ENCODE measurements around the gene IRF8. TPM values are rescaled to one million over a fixed set of nuclear protein-coding genes. Genes with fewer than 3 reads are reported as not detected.

The IRF8 gene
- polyA plus RNA-seq, 4 donors: 28.0 to 52.1 (median 43.2) TPM

DNA sequence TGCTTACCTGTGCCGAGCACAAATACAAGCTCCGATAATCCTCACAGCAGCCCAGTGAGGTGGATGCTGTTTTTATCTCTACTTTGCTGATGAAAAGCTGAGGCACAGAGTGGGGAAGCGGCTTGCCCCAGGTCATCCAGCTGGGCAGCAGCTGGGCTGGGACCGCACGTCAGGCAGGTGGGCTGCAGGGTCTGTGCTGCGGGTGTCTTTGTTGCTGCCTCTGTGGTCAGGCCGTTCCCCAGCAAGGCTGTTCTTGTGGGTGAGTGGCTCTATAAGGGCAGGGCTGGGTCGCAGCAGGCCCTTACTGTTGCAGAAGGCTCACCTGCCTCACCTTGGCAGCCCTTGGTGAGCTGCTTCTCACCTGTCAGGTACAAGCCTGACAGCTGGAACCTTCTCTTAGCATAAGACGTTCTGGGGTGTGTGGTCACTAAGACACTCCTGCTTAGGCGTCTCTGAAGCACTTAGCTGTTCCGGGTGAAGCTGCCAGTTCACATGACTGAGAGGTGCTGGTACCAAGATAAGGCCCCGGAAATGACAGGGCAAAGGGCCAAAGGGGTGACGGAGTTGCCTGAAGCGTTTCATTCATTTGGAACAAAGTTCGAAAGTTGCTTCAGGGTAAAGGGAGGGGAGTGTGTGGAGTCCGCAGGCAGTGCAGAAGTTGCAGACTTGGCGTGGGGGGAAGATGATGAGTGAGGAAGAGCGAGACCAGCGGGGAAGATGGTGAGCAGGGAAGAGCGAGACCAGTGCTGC lies 17.4 kb downstream of the IRF8 start:
- Histone ChIP-seq H3K27ac (ENCODE audit: low read depth in 1 of 3, low read length in 2 of 3) (peak overlapping the region; percentile 84 to 91 (median 86)), H3K9me3 (ENCODE audit: control insufficient read depth in 2 of 2, insufficient read depth in 1 of 2, low read depth in 1 of 2, low read length in 1 of 2) (no peaks in the 10 kb centered on the region), H3K4me3 (ENCODE audit: low read depth in 1 of 3, low read length in 3 of 3) (no peak overlapping the region), H3K27me3 (ENCODE audit: control insufficient read depth in 3 of 3, insufficient read depth in 3 of 3, low read length in 3 of 3) (no peaks in the 10 kb centered on the region), H3K36me3 (ENCODE audit: control insufficient read depth in 3 of 3, insufficient read depth in 2 of 3, low read depth in 1 of 3, low read length in 3 of 3) (peaks cover 7 to 83% (median 18%) of the 10 kb centered on the region in 3 donors), H3K4me1 (ENCODE audit: control insufficient read depth in 3 of 3, insufficient read depth in 2 of 3, low read depth in 1 of 3, low read length in 2 of 3) (peaks cover 0 to 39% (median 7%) of the 10 kb centered on the region in 3 donors)
- no peak for FAIRE-seq
- peak; percentile 95 to 100 for DNase-seq
- WGBS, 3 donors: 14 to 60% (median 45%) methylated on average over 20 of the region's 20 CpGs

DNA sequence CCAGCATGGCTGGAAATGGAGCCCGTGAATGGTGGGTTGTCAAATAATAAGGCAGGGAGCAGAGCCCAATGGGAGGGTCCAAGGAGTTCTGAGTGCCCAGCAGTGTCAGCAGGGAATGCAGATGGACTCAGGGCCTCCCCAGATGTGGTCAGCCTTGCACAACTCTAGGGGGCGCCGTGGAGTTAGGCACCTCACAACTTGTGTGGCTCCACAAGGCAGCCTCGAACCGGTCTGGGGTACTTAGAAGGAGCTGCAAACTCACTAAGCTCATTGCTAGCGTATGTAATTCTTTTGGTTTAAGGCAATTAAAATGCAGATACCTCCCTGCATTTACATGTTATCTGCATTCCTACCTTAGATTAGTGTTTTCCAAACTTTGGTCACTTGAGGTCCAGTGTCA lies 18.1 kb downstream of the IRF8 start:
- Histone ChIP-seq H3K9me3 (ENCODE audit: control insufficient read depth in 2 of 2, insufficient read depth in 1 of 2, low read depth in 1 of 2, low read length in 1 of 2) (no peaks in the 10 kb centered on the region), H3K27ac (ENCODE audit: low read depth in 1 of 3, low read length in 2 of 3) (peak overlapping the region in 2 of 3 donors; percentile 19 to 23), H3K27me3 (ENCODE audit: control insufficient read depth in 3 of 3, insufficient read depth in 3 of 3, low read length in 3 of 3) (no peaks in the 10 kb centered on the region), H3K4me1 (ENCODE audit: control insufficient read depth in 3 of 3, insufficient read depth in 2 of 3, low read depth in 1 of 3, low read length in 2 of 3) (peaks cover 0 to 33% (median 7%) of the 10 kb centered on the region in 3 donors), H3K36me3 (ENCODE audit: control insufficient read depth in 3 of 3, insufficient read depth in 2 of 3, low read depth in 1 of 3, low read length in 3 of 3) (peaks cover 7 to 79% (median 14%) of the 10 kb centered on the region in 3 donors), H3K4me3 (ENCODE audit: low read depth in 1 of 3, low read length in 3 of 3) (no peak overlapping the region)
- FAIRE-seq: no peak
- no peak for DNase-seq
- WGBS, 3 donors: 69 to 81% (median 75%) methylated on average over 6 of the region's 6 CpGs

DNA sequence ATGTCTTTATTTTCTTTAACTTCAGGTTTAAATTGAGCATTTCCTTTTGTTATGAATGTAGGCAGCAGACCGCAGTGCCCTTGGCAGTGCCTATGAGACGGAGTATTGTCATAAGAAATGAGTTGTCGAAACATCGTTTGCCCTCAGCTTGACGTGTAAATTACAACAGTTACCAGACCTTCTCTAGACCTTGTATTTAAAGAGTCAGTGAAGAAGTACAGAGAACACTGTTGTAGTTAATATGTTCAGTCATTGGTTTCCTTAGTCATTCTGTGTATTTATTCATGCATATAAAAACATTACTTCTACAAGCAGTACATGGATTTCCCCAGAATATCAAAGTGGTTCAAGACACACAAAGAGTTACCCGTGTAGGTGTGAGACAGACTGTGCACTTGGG lies 19.0 kb downstream of the IRF8 start:
- H3K36me3 ChIP-seq (ENCODE audit: control insufficient read depth in 3 of 3, insufficient read depth in 2 of 3, low read depth in 1 of 3, low read length in 3 of 3): peaks cover 7 to 78% (median 12%) of the 10 kb centered on the region in 3 donors
- DNase-seq: no peak
- no peak for FAIRE-seq
- H3K27ac ChIP-seq (ENCODE audit: low read depth in 1 of 3, low read length in 2 of 3): no peak overlapping the region
- 80 to 97% (median 89%) methylated on average over 6 of the region's 6 CpGs for WGBS, 3 donors
- no peaks in the 10 kb centered on the region for H3K9me3 ChIP-seq (ENCODE audit: control insufficient read depth in 2 of 2, insufficient read depth in 1 of 2, low read depth in 1 of 2, low read length in 1 of 2)
- peaks cover 0 to 23% (median 7%) of the 10 kb centered on the region in 3 donors for H3K4me1 ChIP-seq (ENCODE audit: control insufficient read depth in 3 of 3, insufficient read depth in 2 of 3, low read depth in 1 of 3, low read length in 2 of 3)
- H3K4me3 ChIP-seq (ENCODE audit: low read depth in 1 of 3, low read length in 3 of 3): no peak overlapping the region
- H3K27me3 ChIP-seq (ENCODE audit: control insufficient read depth in 3 of 3, insufficient read depth in 3 of 3, low read length in 3 of 3): no peaks in the 10 kb centered on the region

DNA sequence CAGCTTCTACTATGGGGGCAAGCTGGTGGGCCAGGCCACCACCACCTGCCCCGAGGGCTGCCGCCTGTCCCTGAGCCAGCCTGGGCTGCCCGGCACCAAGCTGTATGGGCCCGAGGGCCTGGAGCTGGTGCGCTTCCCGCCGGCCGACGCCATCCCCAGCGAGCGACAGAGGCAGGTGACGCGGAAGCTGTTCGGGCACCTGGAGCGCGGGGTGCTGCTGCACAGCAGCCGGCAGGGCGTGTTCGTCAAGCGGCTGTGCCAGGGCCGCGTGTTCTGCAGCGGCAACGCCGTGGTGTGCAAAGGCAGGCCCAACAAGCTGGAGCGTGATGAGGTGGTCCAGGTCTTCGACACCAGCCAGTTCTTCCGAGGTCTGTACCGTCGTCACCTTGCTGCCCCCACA lies 19.5 kb downstream of the IRF8 start:
- 96% methylated on average over 28 to 30 of the region's 30 CpGs for WGBS, 3 donors
- no peaks in the 10 kb centered on the region for H3K27me3 ChIP-seq (ENCODE audit: control insufficient read depth in 3 of 3, insufficient read depth in 3 of 3, low read length in 3 of 3)
- H3K27ac ChIP-seq (ENCODE audit: low read depth in 1 of 3, low read length in 2 of 3): no peak overlapping the region
- FAIRE-seq: no peak
- H3K4me1 ChIP-seq (ENCODE audit: control insufficient read depth in 3 of 3, insufficient read depth in 2 of 3, low read depth in 1 of 3, low read length in 2 of 3): peaks cover 0 to 18% (median 7%) of the 10 kb centered on the region in 3 donors
- H3K36me3 ChIP-seq (ENCODE audit: control insufficient read depth in 3 of 3, insufficient read depth in 2 of 3, low read depth in 1 of 3, low read length in 3 of 3): peaks cover 7 to 78% (median 12%) of the 10 kb centered on the region in 3 donors
- no peaks in the 10 kb centered on the region for H3K9me3 ChIP-seq (ENCODE audit: control insufficient read depth in 2 of 2, insufficient read depth in 1 of 2, low read depth in 1 of 2, low read length in 1 of 2)
- DNase-seq: no peak
- no peak overlapping the region for H3K4me3 ChIP-seq (ENCODE audit: low read depth in 1 of 3, low read length in 3 of 3)

DNA sequence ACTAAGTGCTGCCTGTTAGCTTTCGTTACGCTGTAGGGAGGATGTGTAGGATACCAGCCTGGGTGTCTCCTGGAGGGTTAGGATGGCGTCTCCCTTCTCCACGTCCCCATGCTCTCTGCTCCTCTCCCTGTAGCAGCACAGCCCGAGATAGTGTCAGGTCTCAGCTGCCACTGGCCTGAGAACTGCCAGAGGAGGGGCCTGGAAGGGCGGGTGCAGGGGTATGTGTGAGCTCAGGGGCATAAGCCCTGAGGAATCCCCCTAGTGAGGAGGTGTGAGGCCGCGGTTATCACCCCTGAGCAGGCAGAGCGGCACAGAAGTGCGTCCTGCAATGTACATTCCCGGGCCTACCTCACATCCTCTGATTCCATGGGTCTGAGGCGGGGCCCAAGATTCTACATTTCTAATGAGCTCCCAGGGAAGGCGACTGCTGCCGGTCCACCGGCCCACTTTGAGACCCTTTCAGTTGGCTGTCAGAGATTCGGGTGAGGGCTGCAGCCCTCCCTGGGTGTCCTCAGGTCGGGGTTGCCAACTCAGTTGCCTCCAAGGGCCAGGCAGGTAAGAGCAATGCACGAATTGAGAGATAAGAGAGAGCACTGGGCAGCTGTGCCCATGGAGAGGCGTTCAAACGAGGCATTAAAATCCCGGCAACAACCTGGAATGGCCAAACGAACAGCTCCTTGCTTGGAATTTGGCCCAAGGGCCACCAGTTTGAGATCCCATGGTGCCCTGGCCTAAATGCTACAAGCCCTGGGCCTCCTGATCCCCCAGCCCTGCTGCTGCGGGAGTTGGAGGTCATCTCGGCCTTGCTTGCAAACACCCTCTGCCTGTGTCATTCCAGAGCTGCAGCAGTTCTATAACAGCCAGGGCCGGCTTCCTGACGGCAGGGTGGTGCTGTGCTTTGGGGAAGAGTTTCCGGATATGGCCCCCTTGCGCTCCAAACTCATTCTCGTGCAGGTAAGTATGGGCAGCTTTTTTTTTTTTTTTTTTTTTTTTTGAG lies 20.6 kb downstream of the IRF8 start:
- 85 to 92% (median 90%) methylated on average over 28 to 29 of the region's 29 CpGs for WGBS, 3 donors
- Histone ChIP-seq H3K27me3 (ENCODE audit: control insufficient read depth in 3 of 3, insufficient read depth in 3 of 3, low read length in 3 of 3) (no peaks in the 10 kb centered on the region), H3K4me1 (ENCODE audit: control insufficient read depth in 3 of 3, insufficient read depth in 2 of 3, low read depth in 1 of 3, low read length in 2 of 3) (peaks cover 0 to 17% (median 7%) of the 10 kb centered on the region in 3 donors), H3K36me3 (ENCODE audit: control insufficient read depth in 3 of 3, insufficient read depth in 2 of 3, low read depth in 1 of 3, low read length in 3 of 3) (peaks cover 7 to 68% (median 12%) of the 10 kb centered on the region in 3 donors), H3K27ac (ENCODE audit: low read depth in 1 of 3, low read length in 2 of 3) (no peak overlapping the region), H3K9me3 (ENCODE audit: control insufficient read depth in 2 of 2, insufficient read depth in 1 of 2, low read depth in 1 of 2, low read length in 1 of 2) (no peaks in the 10 kb centered on the region), H3K4me3 (ENCODE audit: low read depth in 1 of 3, low read length in 3 of 3) (no peak overlapping the region)
- DNase-seq: no peak
- no peak for FAIRE-seq

DNA sequence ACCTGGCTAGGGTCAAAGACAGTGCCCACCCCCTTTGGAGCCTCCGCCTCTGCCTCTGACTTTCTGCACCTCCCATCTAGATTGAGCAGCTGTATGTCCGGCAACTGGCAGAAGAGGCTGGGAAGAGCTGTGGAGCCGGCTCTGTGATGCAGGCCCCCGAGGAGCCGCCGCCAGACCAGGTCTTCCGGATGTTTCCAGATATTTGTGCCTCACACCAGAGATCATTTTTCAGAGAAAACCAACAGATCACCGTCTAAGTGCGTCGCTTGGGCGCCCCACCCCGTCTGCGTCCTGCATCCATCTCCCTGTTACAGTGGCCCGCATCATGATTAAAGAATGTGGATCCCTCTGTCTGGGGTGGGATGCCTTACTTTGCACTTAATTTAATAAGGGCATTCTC lies 22.1 kb downstream of the IRF8 start:
- peaks cover 0 to 5% of the 10 kb centered on the region in 2 donors for H3K9me3 ChIP-seq (ENCODE audit: control insufficient read depth in 2 of 2, insufficient read depth in 1 of 2, low read depth in 1 of 2, low read length in 1 of 2)
- H3K4me1 ChIP-seq (ENCODE audit: control insufficient read depth in 3 of 3, insufficient read depth in 2 of 3, low read depth in 1 of 3, low read length in 2 of 3): peaks cover 0 to 10% (median 5%) of the 10 kb centered on the region in 3 donors
- peaks cover 7 to 55% (median 12%) of the 10 kb centered on the region in 3 donors for H3K36me3 ChIP-seq (ENCODE audit: control insufficient read depth in 3 of 3, insufficient read depth in 2 of 3, low read depth in 1 of 3, low read length in 3 of 3)
- H3K4me3 ChIP-seq (ENCODE audit: low read depth in 1 of 3, low read length in 3 of 3): no peak overlapping the region
- no peak overlapping the region for H3K27ac ChIP-seq (ENCODE audit: low read depth in 1 of 3, low read length in 2 of 3)
- H3K27me3 ChIP-seq (ENCODE audit: control insufficient read depth in 3 of 3, insufficient read depth in 3 of 3, low read length in 3 of 3): no peaks in the 10 kb centered on the region
- FAIRE-seq: no peak
- WGBS, 3 donors: 92 to 98% (median 96%) methylated on average over 14 of the region's 14 CpGs
- no peak for DNase-seq

DNA sequence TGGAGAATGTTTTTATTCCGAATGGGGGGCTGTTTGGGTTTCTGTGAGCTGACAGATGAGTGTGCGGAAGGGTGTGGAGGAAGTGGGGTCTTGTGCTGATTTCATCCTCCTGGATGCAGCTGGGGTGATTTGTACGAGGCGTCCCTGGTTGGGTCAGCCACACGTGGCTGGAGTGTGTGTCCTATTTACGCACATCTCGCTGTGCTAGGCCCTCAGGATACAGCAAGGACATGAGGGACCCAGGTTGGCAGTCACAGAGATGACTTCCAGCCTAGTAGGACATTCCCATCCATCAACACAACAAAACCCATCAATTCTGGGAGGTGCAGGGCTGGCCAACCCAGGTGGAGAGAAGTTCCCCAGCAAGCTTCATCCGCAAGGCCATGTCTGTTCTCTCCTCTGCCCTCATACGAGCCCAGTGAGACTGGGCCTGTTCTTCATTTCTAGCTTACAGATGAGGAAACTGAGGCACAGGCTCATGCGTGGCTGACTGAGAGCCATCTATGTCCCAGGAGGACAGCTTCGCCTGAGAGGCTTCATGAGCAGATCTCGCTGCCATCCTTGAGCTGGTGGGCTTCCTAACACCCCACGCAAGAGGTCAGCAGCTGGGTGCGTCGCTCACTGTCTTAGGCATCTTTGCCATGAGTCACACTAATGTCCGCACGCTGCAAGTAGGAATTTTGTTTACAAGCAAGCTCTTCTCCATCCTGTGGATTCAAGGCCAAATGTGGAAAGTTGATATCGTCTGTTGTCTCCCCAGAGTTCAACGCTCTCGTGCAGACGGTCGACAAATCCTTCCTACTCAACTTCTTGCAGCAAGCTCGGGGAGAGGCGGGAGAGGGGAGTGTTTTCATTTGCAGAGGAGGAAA lies 24.4 kb downstream of the IRF8 start:
- peak overlapping the region in 2 of 3 donors; percentile 67 to 81 for H3K27ac ChIP-seq (ENCODE audit: low read depth in 1 of 3, low read length in 2 of 3)
- no peaks in the 10 kb centered on the region for H3K27me3 ChIP-seq (ENCODE audit: control insufficient read depth in 3 of 3, insufficient read depth in 3 of 3, low read length in 3 of 3)
- no peak for FAIRE-seq
- peaks cover 7 to 41% (median 10%) of the 10 kb centered on the region in 3 donors for H3K36me3 ChIP-seq (ENCODE audit: control insufficient read depth in 3 of 3, insufficient read depth in 2 of 3, low read depth in 1 of 3, low read length in 3 of 3)
- WGBS, 3 donors: 76 to 94% (median 88%) methylated on average over 24 of the region's 24 CpGs
- peaks cover 0 to 5% of the 10 kb centered on the region in 2 donors for H3K9me3 ChIP-seq (ENCODE audit: control insufficient read depth in 2 of 2, insufficient read depth in 1 of 2, low read depth in 1 of 2, low read length in 1 of 2)
- DNase-seq: no peak
- H3K4me3 ChIP-seq (ENCODE audit: low read depth in 1 of 3, low read length in 3 of 3): no peak overlapping the region
- H3K4me1 ChIP-seq (ENCODE audit: control insufficient read depth in 3 of 3, insufficient read depth in 2 of 3, low read depth in 1 of 3, low read length in 2 of 3): peaks cover 0 to 6% (median 0%) of the 10 kb centered on the region in 3 donors

All from small intestine (tissue), 7 donors.